CD14-positive monocyte (primary cell): Measurements from ENCODE around the gene UCP3. TPM values are rescaled to one million over a fixed set of nuclear protein-coding genes. Genes with fewer than 3 reads are reported as not detected.
A peak's percentile ranks its signal among the peaks of the same experiment; 100 is the strongest.

Source experiments
- DNase-seq, 3 donors: peaks; one replicate each; pipeline ENCODE4 v3.0.0-alpha.2; 2011 to 2022
- H2AFZ ChIP-seq: 2 replicates; pipeline ENCODE4 v1.6.0; 2012; ENCODE audit warnings: mild to moderate bottlenecking, low read depth, low read length, inconsistent platforms; ENCODE audit not compliant: insufficient read depth, poor library complexity, severe bottlenecking
- H3K27ac ChIP-seq, 2 donors: 1 replicate in 1 of 2; 2 replicates in 1 of 2; pipeline ENCODE4 v1.5.1; 2012 to 2013; ENCODE audit warnings: low read length in 2 of 2, control low read depth in 1 of 2, inconsistent platforms in 1 of 2, low read depth in 1 of 2, mild to moderate bottlenecking in 1 of 2
- H3K27me3 ChIP-seq, 2 donors: one replicate each; pipeline versions ENCODE4 v1.6.0 to v1.6.1; 2011 to 2013; ENCODE audit warnings: low read length in 2 of 2; ENCODE audit not compliant: control insufficient read depth in 2 of 2, insufficient read depth in 2 of 2
- H3K36me3 ChIP-seq, 2 donors: replicated peaks in 1 of 2; 1 replicate in 1 of 2; 2 replicates in 1 of 2; pipeline versions ENCODE4 v1.5.1 to v1.6.1; 2012 to 2013; ENCODE audit warnings: low read length in 2 of 2, control low read depth in 1 of 2, inconsistent platforms in 1 of 2, mild to moderate bottlenecking in 1 of 2; ENCODE audit not compliant: insufficient read depth in 2 of 2, control insufficient read depth in 1 of 2
- H3K4me1 ChIP-seq, 2 donors: 1 replicate in 1 of 2; 2 replicates in 1 of 2; pipeline versions ENCODE4 v1.5.1 to v1.6.1; 2012 to 2013; ENCODE audit warnings: low read length in 2 of 2, control low read depth in 1 of 2, inconsistent platforms in 1 of 2, mild to moderate bottlenecking in 1 of 2, moderate library complexity in 1 of 2; ENCODE audit not compliant: insufficient read depth in 2 of 2, control insufficient read depth in 1 of 2
- H3K4me2 ChIP-seq: replicated peaks from 2 replicates; pipeline ENCODE3; 2012; ENCODE audit warnings: low read length, moderate library complexity, mild to moderate bottlenecking; ENCODE audit not compliant: poor library complexity, severe bottlenecking; ENCODE audit errors: extremely low read depth
- H3K4me3 ChIP-seq, 3 experiments: fragments of 200-600 bp in 1 of 3; sonication (generic) in 1 of 3; replicated peaks in 1 of 3; 1 replicate in 2 of 3; 2 replicates in 1 of 3; pipeline ENCODE4 v1.5.1; 2011 to 2013; ENCODE audit warnings: low read length in 3 of 3, mild to moderate bottlenecking in 3 of 3, control low read depth in 2 of 3, low read depth in 2 of 3, inconsistent platforms in 1 of 3, moderate library complexity in 1 of 3
- H3K79me2 ChIP-seq: 2 replicates; pipeline ENCODE4 v1.6.0; 2012; ENCODE audit warnings: mild to moderate bottlenecking, control low read depth, inconsistent platforms, low read length, moderate library complexity; ENCODE audit not compliant: insufficient read depth
- H3K9ac ChIP-seq: 2 replicates; pipeline ENCODE4 v1.6.0; 2017; ENCODE audit warnings: low read length, mild to moderate bottlenecking; ENCODE audit not compliant: insufficient read depth, poor library complexity, severe bottlenecking
- H3K9me3 ChIP-seq, 2 donors: replicated peaks in 1 of 2; 1 replicate in 1 of 2; 2 replicates in 1 of 2; pipeline versions ENCODE4 v1.5.1 to v1.6.1; 2012 to 2013; ENCODE audit warnings: low read length in 2 of 2, control low read depth in 1 of 2; ENCODE audit not compliant: control insufficient read depth in 1 of 2, insufficient read depth in 1 of 2
- H4K20me1 ChIP-seq: 2 replicates; pipeline ENCODE4 v1.6.0; 2012; ENCODE audit warnings: mild to moderate bottlenecking, low read length, control low read depth, moderate library complexity; ENCODE audit not compliant: insufficient read depth
- H3K27ac Mint-ChIP-seq, 7 donors: one replicate each; pipeline ENCODE4 v1.8.0; 2020; ENCODE audit warnings: mild to moderate bottlenecking in 7 of 7, mixed read lengths in 7 of 7, moderate library complexity in 6 of 7, inconsistent platforms in 2 of 7
- H3K27me3 Mint-ChIP-seq, 3 donors: one replicate each; pipeline ENCODE4 v1.8.0; 2021 to 2022; ENCODE audit warnings: low read depth in 3 of 3, mild to moderate bottlenecking in 3 of 3, mixed read lengths in 3 of 3, moderate library complexity in 3 of 3, inconsistent platforms in 1 of 3
- H3K36me3 Mint-ChIP-seq, 2 donors: one replicate each; pipeline ENCODE4 v1.8.0; 2020; ENCODE audit warnings: mixed read lengths in 2 of 2, inconsistent platforms in 1 of 2, mild to moderate bottlenecking in 1 of 2
- H3K4me1 Mint-ChIP-seq: one replicate; pipeline ENCODE4 v1.8.0; 2020; ENCODE audit warnings: mild to moderate bottlenecking, mixed read lengths
- H3K4me3 Mint-ChIP-seq, 2 donors: one replicate each; pipeline ENCODE4 v1.8.0; 2020; ENCODE audit warnings: mild to moderate bottlenecking in 2 of 2, mixed read lengths in 2 of 2, moderate library complexity in 1 of 2
- H3K9me3 Mint-ChIP-seq, 7 donors: one replicate each; pipeline ENCODE4 v1.8.0; 2020 to 2022; ENCODE audit warnings: mixed read lengths in 7 of 7, mild to moderate bottlenecking in 6 of 7, moderate library complexity in 6 of 7, inconsistent platforms in 2 of 7
- CTCF ChIP-seq: fragments of 200-600 bp; IDR thresholded peaks from one replicate; pipeline ENCODE4 v1.8.0; 2022; ENCODE audit warnings: antibody characterized with exemption, mild to moderate bottlenecking
- WGBS: methylation state at CpG from one replicate; pipeline ENCODE4 v1.1.5; 2013; ENCODE audit warnings: missing lambda C conversion rate; ENCODE audit not compliant: insufficient coverage; 5-methylcytosine and 5-hydroxymethylcytosine counted together
- intact Hi-C, 2 donors: fragments of 100-400 bp; cut with micrococcal nuclease; formaldehyde crosslinking; loops; one replicate each; pipeline versions ENCODE4 v1.15.0 to v1.15.1; 2023
- polyA plus RNA-seq, 3 donors: library from polyadenylated mRNA; depleted of rRNA in 1 of 3; unstranded in 2 of 3; stranded (reverse) in 1 of 3; fragments of 300-500 nt in 2 of 3; fragments of >200 nt in 1 of 3; fragmentation: Illumina TruSeq in 2 of 3; gene quantifications; 1 replicate in 2 of 3; 2 replicates in 1 of 3; pipeline ENCODE4 v1.2.3, GENCODE V29; 2012 to 2021

The UCP3 gene
- polyA plus RNA-seq, 3 donors = 3.8 TPM; not detected in 2

DNA sequence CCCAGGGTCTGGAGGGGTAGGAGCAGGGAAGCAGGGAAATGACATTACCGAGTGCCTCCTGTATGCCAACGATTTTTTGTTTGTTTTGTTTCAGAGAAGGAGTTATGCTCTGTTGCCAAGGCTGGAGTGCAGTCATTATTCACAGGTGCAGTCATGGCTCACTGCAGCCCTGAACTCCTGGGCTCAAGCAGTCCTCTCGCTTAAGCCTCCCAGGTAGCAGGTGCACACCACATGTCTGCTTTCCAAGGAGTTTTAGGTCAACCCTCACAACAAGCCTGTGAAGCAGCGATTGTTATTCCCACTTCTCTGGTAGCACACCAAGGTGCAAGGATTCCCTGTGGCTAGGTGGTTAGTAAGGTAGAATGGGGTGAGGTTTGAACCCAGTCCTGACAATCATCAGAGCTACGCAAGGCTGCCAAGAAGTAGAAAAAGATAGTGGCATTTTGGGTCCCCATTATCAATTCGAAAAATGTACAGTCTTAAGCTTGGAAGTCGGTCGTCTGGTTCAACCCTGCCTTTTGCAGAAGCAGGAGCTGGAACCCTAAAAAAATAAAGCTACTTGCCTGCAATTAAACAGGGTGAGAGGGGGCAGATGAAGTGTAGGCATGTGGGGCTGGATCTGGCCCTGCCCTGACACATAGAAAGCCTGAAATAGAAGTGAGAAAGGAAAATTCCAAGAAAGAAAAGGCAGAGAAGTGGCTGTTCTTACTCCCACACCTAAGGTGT lies 9.1 kb downstream of the UCP3 start:
- no peak overlapping the region for H3K9ac ChIP-seq
- intact Hi-C loops = no loop called here
- no peak overlapping the region for H2AFZ ChIP-seq
- no peak overlapping the region for H3K4me2 ChIP-seq
- H4K20me1 ChIP-seq = no peaks in the 10 kb centered on the region
- peaks cover 13% of the 10 kb centered on the region for H3K4me1 Mint-ChIP-seq
- no peak for TF ChIP-seq CTCF
- peaks cover 16 to 22% of the 10 kb centered on the region in 2 donors for H3K36me3 Mint-ChIP-seq
- DNase-seq = no peak
- H3K27me3 Mint-ChIP-seq = no peaks in the 10 kb centered on the region
- peak overlapping the region in 2 of 7 donors; percentile 20 to 63 for H3K27ac Mint-ChIP-seq
- no peak overlapping the region for H3K27ac ChIP-seq
- peaks cover 0 to 29% of the 10 kb centered on the region in 2 donors for H3K36me3 ChIP-seq
- H3K4me3 ChIP-seq = no peak overlapping the region
- H3K27me3 ChIP-seq = no peaks in the 10 kb centered on the region
- no peaks in the 10 kb centered on the region for H3K9me3 Mint-ChIP-seq
- H3K79me2 ChIP-seq = no peaks in the 10 kb centered on the region
- no peak overlapping the region for H3K4me3 Mint-ChIP-seq
- peaks cover 11 to 14% of the 10 kb centered on the region in 2 donors for H3K4me1 ChIP-seq
- H3K9me3 ChIP-seq = no peaks in the 10 kb centered on the region
- WGBS = 86% methylated on average over 5 of the region's 8 CpGs

DNA sequence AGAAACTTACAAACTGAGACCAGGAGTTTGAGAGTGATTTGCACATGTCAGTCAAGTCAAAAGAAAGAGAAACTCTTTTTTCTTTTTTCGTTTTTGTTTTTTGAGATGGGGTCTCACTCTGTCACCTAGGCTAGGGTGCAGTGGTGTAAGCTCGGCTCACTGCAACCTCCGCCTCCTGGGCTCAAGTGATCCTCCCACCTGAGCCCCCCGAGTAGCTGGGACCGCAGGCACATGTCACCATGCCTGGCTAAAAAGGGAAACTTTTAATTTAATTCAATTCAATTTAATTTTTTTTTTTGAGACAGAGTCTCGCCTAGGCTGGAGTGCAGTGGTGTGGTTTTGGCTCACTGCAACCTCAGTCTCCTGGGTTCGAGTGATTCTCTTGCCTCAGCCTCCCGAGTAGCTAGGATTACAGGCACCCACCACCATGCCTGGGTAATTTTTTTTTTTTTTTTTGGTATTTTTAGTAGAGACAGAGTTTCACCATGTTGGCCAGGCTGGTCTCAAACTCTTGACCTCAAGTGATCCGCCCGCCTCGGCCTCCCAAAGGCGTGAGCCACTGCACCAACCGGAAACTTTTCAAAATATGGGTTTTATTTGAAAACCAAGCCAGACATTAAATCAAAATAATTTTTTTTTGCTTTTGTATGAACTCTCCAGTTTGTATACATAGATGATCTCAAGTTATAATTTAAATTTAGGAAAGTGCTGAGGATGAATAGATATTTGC lies 9.9 kb downstream of the UCP3 start:
- H3K36me3 ChIP-seq = peaks cover 0 to 28% of the 10 kb centered on the region in 2 donors
- no peak overlapping the region for H2AFZ ChIP-seq
- H3K4me3 Mint-ChIP-seq = no peak overlapping the region
- H4K20me1 ChIP-seq = no peaks in the 10 kb centered on the region
- H3K4me1 Mint-ChIP-seq = peaks cover 16% of the 10 kb centered on the region
- peaks cover 13 to 22% of the 10 kb centered on the region in 2 donors for H3K4me1 ChIP-seq
- intact Hi-C loops = no loop called here
- H3K27ac Mint-ChIP-seq = no peak overlapping the region
- no peaks in the 10 kb centered on the region for H3K27me3 ChIP-seq
- H3K27me3 Mint-ChIP-seq = no peaks in the 10 kb centered on the region
- H3K4me3 ChIP-seq = no peak overlapping the region
- no peak for DNase-seq
- no peaks in the 10 kb centered on the region for H3K9me3 ChIP-seq
- no peak overlapping the region for H3K4me2 ChIP-seq
- H3K9me3 Mint-ChIP-seq = no peaks in the 10 kb centered on the region
- H3K36me3 Mint-ChIP-seq = peaks cover 16 to 20% of the 10 kb centered on the region in 2 donors
- no peak overlapping the region for H3K27ac ChIP-seq
- no peak overlapping the region for H3K9ac ChIP-seq
- no peaks in the 10 kb centered on the region for H3K79me2 ChIP-seq
- no peak for TF ChIP-seq CTCF
- 100% methylated on average over 4 of the region's 13 CpGs for WGBS
